HCT116 (cell line): ENCODE data around the gene AKT3. TPM values are rescaled to one million over a fixed set of nuclear protein-coding genes. Genes with fewer than 3 reads are reported as not detected.

ENCODE experiments used
- ATAC-seq: fragments of 200-7000 bp; cut with Tn5 transposase; 2 replicates; pipeline ENCODE4 v1.9.1; 2020; ENCODE audit warnings: mild to moderate bottlenecking, moderate library complexity
- BruUV-seq: library from RNA; stranded (reverse); fragments of 400-500 nt; replicated peaks from 2 replicates; lab custom pipeline; 2021; lab: Mats Ljungman, UMichigan
- CTCF ChIA-PET: fragments of 300-600 bp; sonication (Branson Sonifier 250); formaldehyde crosslinking; loops from one replicate; lab custom pipeline; 2021; ENCODE audit warnings: antibody characterized with exemption; lab: Charles Lee
- POLR2A ChIA-PET: fragments of 300-600, 350-600 bp; sonication (Branson Sonifier 250); formaldehyde crosslinking; loops from one replicate; lab custom pipeline; 2021; ENCODE audit warnings: antibody characterized with exemption; lab: Charles Lee
- RAD21 ChIA-PET, 2 experiments: fragments of 300-600 bp; sonication (Branson Sonifier 250); formaldehyde crosslinking; loops; one replicate each; lab custom pipeline; 2023; ENCODE audit warnings: low total read pairs in 2 of 2; ENCODE audit not compliant: uncharacterized antibody in 2 of 2, unreplicated experiment in 2 of 2, low non-redundant PET in 1 of 2; lab: Charles Lee
- DNase-seq: peaks from one replicate; pipeline ENCODE4 v3.0.0-alpha.2; 2010; ENCODE audit warnings: low read depth, low spot score
- H2AFZ ChIP-seq: fragments of 200-600 bp; shearing (Covaris generic), sonication (generic); 2 replicates; pipeline ENCODE4 v1.6.1; 2017; ENCODE audit warnings: low read depth, mixed run types, mixed read lengths, antibody characterized with exemption, low read length; ENCODE audit not compliant: poor library complexity, severe bottlenecking
- H3K27ac ChIP-seq: 2 replicates; pipeline ENCODE4 v1.5.1; 2012; ENCODE audit warnings: low read depth, low read length
- H3K27me3 ChIP-seq: fragments of 200-600 bp; sonication (generic); 2 replicates; pipeline ENCODE4 v1.6.1; 2016; ENCODE audit warnings: mixed run types, low read length, mixed read lengths; ENCODE audit not compliant: insufficient read depth
- H3K36me3 ChIP-seq, 2 experiments: fragments of 200-500 bp in 1 of 2; fragments of 200-600 bp in 1 of 2; sonication (Bioruptor generic) in 1 of 2; sonication (generic) in 1 of 2; 2 replicates each; pipeline versions ENCODE4 v1.5.1 to v1.6.1; 2014 to 2016; ENCODE audit warnings: low read length in 2 of 2, inconsistent platforms in 1 of 2, mixed read lengths in 1 of 2, mixed run types in 1 of 2; ENCODE audit not compliant: insufficient read depth in 2 of 2, control insufficient read depth in 1 of 2
- H3K4me1 ChIP-seq, 2 experiments: fragments of 200-600 bp in 1 of 2; sonication (generic) in 1 of 2; 2 replicates each; pipeline versions ENCODE4 v1.5.1 to v1.6.1; 2012 to 2017; ENCODE audit warnings: low read length in 2 of 2, inconsistent platforms in 1 of 2, mild to moderate bottlenecking in 1 of 2, mixed read lengths in 1 of 2, mixed run types in 1 of 2, moderate library complexity in 1 of 2; ENCODE audit not compliant: insufficient read depth in 2 of 2, control insufficient read depth in 1 of 2
- H3K4me2 ChIP-seq: fragments of 200-600 bp; sonication (generic); 2 replicates; pipeline ENCODE4 v1.6.1; 2017; ENCODE audit warnings: mixed run types, low read length, mixed read lengths
- H3K4me3 ChIP-seq, 2 experiments: fragments of 200-600 bp in 1 of 2; sonication (generic) in 1 of 2; replicated peaks in 1 of 2; 2 replicates each; pipeline ENCODE4 v1.5.1; 2011 to 2016; ENCODE audit warnings: low read length in 2 of 2, control low read depth in 1 of 2, low read depth in 1 of 2, mild to moderate bottlenecking in 1 of 2, mixed read lengths in 1 of 2, mixed run types in 1 of 2
- H3K79me2 ChIP-seq: fragments of 200-600 bp; sonication (generic); 2 replicates; pipeline ENCODE4 v1.6.1; 2017; ENCODE audit warnings: mild to moderate bottlenecking, mixed run types, low read length, moderate library complexity, mixed read lengths; ENCODE audit not compliant: insufficient read depth
- H3K9ac ChIP-seq: fragments of 200-600 bp; sonication (generic); 2 replicates; pipeline ENCODE4 v1.6.1; 2016; ENCODE audit warnings: low read length, mixed read lengths
- H3K9me2 ChIP-seq: fragments of 200-600 bp; sonication (generic), shearing (Covaris generic); 2 replicates; pipeline ENCODE4 v1.6.1; 2017; ENCODE audit warnings: mixed run types, mild to moderate bottlenecking, moderate library complexity; ENCODE audit not compliant: insufficient read depth
- H3K9me3 ChIP-seq, 2 experiments: fragments of 200-500 bp in 1 of 2; fragments of 200-600 bp in 1 of 2; sonication (Bioruptor generic) in 1 of 2; sonication (generic) in 1 of 2; 2 replicates each; pipeline ENCODE4 v1.6.1; 2014 to 2017; ENCODE audit warnings: low read length in 2 of 2, mixed read lengths in 2 of 2, inconsistent platforms in 1 of 2, low read depth in 1 of 2, mild to moderate bottlenecking in 1 of 2, mixed run types in 1 of 2, moderate library complexity in 1 of 2; ENCODE audit not compliant: control insufficient read depth in 1 of 2, insufficient read depth in 1 of 2
- H4K20me1 ChIP-seq: fragments of 200-600 bp; sonication (generic), shearing (Covaris generic); 2 replicates; pipeline ENCODE4 v1.6.1; 2017; ENCODE audit warnings: mixed run types, mild to moderate bottlenecking, moderate library complexity; ENCODE audit not compliant: insufficient read depth
- CBX3 ChIP-seq: IDR thresholded peaks from 2 replicates; pipeline ENCODE4 v1.6.1; 2012; ENCODE audit warnings: low read depth
- CEBPB ChIP-seq: IDR thresholded peaks from 2 replicates; pipeline ENCODE4 v1.6.1; 2012; ENCODE audit warnings: low read depth
- EGR1 ChIP-seq: IDR thresholded peaks from 2 replicates; pipeline ENCODE4 v1.6.1; 2012; ENCODE audit warnings: low read depth
- ELF1 ChIP-seq: IDR thresholded peaks from 2 replicates; pipeline ENCODE4 v1.6.1; 2012; ENCODE audit warnings: low read depth, borderline replicate concordance
- EZH2 ChIP-seq: fragments of 200-600 bp; sonication (generic); IDR thresholded peaks from 2 replicates; pipeline ENCODE4 v1.6.1; 2017; ENCODE audit warnings: antibody characterized with exemption, mixed run types
- EZH2phosphoT487 ChIP-seq: fragments of 200-600 bp; IDR thresholded peaks from 2 replicates; pipeline ENCODE4 v1.6.1; 2018; ENCODE audit warnings: antibody characterized with exemption, borderline replicate concordance
- FOSL1 ChIP-seq: IDR thresholded peaks from 2 replicates; pipeline ENCODE4 v1.6.1; 2012; ENCODE audit warnings: low read depth
- POLR2A ChIP-seq: IDR thresholded peaks from 2 replicates; pipeline ENCODE4 v1.7.0; 2011; ENCODE audit warnings: borderline replicate concordance; ENCODE audit not compliant: insufficient read depth, insufficient read length; ENCODE audit errors: extremely low read depth
- POLR2AphosphoS5 ChIP-seq: IDR thresholded peaks from 2 replicates; pipeline ENCODE4 v1.6.1; 2011; ENCODE audit warnings: mild to moderate bottlenecking, low read depth, low read length, moderate library complexity
- RAD21 ChIP-seq: IDR thresholded peaks from 2 replicates; pipeline ENCODE4 v1.6.1; 2012; ENCODE audit warnings: low read depth, mild to moderate bottlenecking
- SRF ChIP-seq: IDR thresholded peaks from 2 replicates; pipeline ENCODE4 v1.6.1; 2012; ENCODE audit warnings: low read depth
- TCF7L2 ChIP-seq: IDR thresholded peaks from 2 replicates; pipeline ENCODE4 v1.7.0; 2011; ENCODE audit warnings: borderline replicate concordance, inconsistent platforms; ENCODE audit not compliant: insufficient read depth, insufficient read length; ENCODE audit errors: extremely low read depth
- ZFX ChIP-seq: fragments of 450-650 bp; IDR thresholded peaks from 2 replicates; pipeline ENCODE4 v1.6.1; 2017
- ZNF274 ChIP-seq: fragments of 200-500 bp; sonication (Bioruptor generic); IDR thresholded peaks from 2 replicates; pipeline ENCODE4 v1.6.1; 2014; ENCODE audit warnings: mild to moderate bottlenecking, low read depth, low read length, inconsistent platforms
- intact Hi-C: fragments of 100-400 bp; cut with micrococcal nuclease; formaldehyde crosslinking; loops from 2 replicates; pipeline ENCODE4 v1.10.0; 2022
- total RNA-seq: library from RNA; stranded (reverse); gene quantifications from one replicate; pipeline ENCODE4 v1.2.1, GENCODE V29; 2021; ENCODE audit not compliant: unreplicated experiment
- TF ChIP-seq, protein P1 (sequence below): IDR thresholded peaks from 2 replicates; pipeline ENCODE4 v1.6.1; 2012
- TF ChIP-seq, protein P2 (sequence below): IDR thresholded peaks from 2 replicates; pipeline ENCODE4 v1.6.1; 2011; ENCODE audit warnings: mild to moderate bottlenecking, low read length, moderate library complexity; ENCODE audit not compliant: insufficient replicate concordance; ENCODE audit errors: extremely low read depth

AKT3 gene
- total RNA-seq, 1 experiment from 2014 or later: 0.49 TPM

DNA sequence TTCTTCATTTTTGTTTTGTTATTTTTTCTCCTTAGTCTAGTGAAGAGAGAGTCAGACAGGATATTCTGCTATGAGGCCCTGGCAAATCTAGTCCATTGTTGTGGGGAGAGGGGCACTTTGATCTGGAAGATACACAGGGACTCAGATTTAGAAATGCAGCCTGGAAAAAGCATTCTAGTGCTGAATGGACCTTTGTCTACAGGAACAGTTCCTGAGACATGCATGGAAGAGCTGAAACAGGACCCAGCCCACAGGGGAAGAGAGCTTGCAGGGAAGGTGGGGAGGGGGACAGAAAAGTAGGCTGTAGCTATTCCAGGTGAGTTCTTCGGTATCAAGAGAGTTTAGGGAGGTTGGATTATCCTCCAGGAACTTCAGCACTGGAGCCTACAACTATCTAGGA, 98.5 kb downstream of the AKT3 start:
- TF ChIP-seq EGR1 (no peak), POLR2A (no peak), EZH2phosphoT487 (no peak), POLR2AphosphoS5 (no peak), CBX3 (no peak), TCF7L2 (no peak), ELF1 (no peak), CEBPB (no peak), FOSL1 (no peak), ZFX (no peak), SRF (no peak), ZNF274 (no peak), EZH2 (no peak), RAD21 (no peak)
- TF ChIP-seq, protein P1, sequence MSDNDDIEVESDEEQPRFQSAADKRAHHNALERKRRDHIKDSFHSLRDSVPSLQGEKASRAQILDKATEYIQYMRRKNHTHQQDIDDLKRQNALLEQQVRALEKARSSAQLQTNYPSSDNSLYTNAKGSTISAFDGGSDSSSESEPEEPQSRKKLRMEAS: no peak
- TF ChIP-seq, protein P2, sequence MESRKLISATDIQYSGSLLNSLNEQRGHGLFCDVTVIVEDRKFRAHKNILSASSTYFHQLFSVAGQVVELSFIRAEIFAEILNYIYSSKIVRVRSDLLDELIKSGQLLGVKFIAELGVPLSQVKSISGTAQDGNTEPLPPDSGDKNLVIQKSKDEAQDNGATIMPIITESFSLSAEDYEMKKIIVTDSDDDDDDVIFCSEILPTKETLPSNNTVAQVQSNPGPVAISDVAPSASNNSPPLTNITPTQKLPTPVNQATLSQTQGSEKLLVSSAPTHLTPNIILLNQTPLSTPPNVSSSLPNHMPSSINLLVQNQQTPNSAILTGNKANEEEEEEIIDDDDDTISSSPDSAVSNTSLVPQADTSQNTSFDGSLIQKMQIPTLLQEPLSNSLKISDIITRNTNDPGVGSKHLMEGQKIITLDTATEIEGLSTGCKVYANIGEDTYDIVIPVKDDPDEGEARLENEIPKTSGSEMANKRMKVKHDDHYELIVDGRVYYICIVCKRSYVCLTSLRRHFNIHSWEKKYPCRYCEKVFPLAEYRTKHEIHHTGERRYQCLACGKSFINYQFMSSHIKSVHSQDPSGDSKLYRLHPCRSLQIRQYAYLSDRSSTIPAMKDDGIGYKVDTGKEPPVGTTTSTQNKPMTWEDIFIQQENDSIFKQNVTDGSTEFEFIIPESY: no peak
- no TSS peak for BruUV-seq
- no peak for ATAC-seq

More for the DNA sequence above, 98.5 kb downstream of the AKT3 start:
- no peak overlapping the region for H3K4me3 ChIP-seq
- no peaks in the 10 kb centered on the region for H3K9me2 ChIP-seq
- H3K4me1 ChIP-seq: no peaks in the 10 kb centered on the region
- intact Hi-C loops: no loop called here
- no peaks in the 10 kb centered on the region for H3K79me2 ChIP-seq
- no peak overlapping the region for H3K27ac ChIP-seq
- ChIA-PET RAD21 (no interaction called here), POLR2A (no interaction called here), CTCF (no interaction called here)
- H3K27me3 ChIP-seq: 0 out of 2 replicates have a peak, but pooled peaks cover 21% of the 10 kb centered on the region
- H3K9me3 ChIP-seq: no peaks in the 10 kb centered on the region
- no peak overlapping the region for H3K4me2 ChIP-seq
- no peak overlapping the region for H2AFZ ChIP-seq
- H4K20me1 ChIP-seq: no peaks in the 10 kb centered on the region
- no peak overlapping the region for H3K9ac ChIP-seq
- DNase-seq: no peak
- H3K36me3 ChIP-seq: no peaks in the 10 kb centered on the region
